KMS-11 (cell line): Measurements from ENCODE around the gene TRDN.
A peak's percentile ranks its signal among the peaks of the same experiment; 100 is the strongest.
"Not testable (repeated sequence)": the region's sequence is repeated elsewhere in the genome, so short reads cannot be mapped to it uniquely, and the experiment has no call there.

Experiments used
- H2AFZ ChIP-seq: fragments of 200-600 bp; sonication (generic); 2 replicates; pipeline ENCODE4 v1.6.1; 2016; ENCODE audit warnings: antibody characterized with exemption, mixed run types, low read depth
- H3K27ac ChIP-seq: fragments of 200-600 bp; sonication (generic); 2 replicates; pipeline ENCODE4 v1.6.1; 2016; ENCODE audit warnings: mild to moderate bottlenecking, mixed run types
- H3K27me3 ChIP-seq: fragments of 200-600 bp; sonication (generic); 2 replicates; pipeline ENCODE4 v1.6.1; 2017; ENCODE audit warnings: mild to moderate bottlenecking, low read depth, mixed run types, moderate library complexity; ENCODE audit not compliant: insufficient read depth
- H3K36me3 ChIP-seq: fragments of 200-600 bp; sonication (generic); 2 replicates; pipeline ENCODE4 v1.6.1; 2017; ENCODE audit warnings: mild to moderate bottlenecking, mixed run types; ENCODE audit not compliant: insufficient read depth
- H3K4me1 ChIP-seq: fragments of 200-600 bp; sonication (generic); 2 replicates; pipeline ENCODE4 v1.6.1; 2016; ENCODE audit warnings: mild to moderate bottlenecking, low read depth, mixed run types; ENCODE audit not compliant: poor library complexity, severe bottlenecking
- H3K4me2 ChIP-seq: fragments of 200-600 bp; sonication (generic); 2 replicates; pipeline ENCODE4 v1.7.0; 2016; ENCODE audit warnings: mild to moderate bottlenecking, mixed run types
- H3K4me3 ChIP-seq: fragments of 200-600 bp; sonication (generic); IDR thresholded peaks from 2 replicates; pipeline ENCODE4 v1.6.1; 2017; ENCODE audit warnings: low read depth, low read length, mixed read lengths; ENCODE audit not compliant: insufficient read depth
- H3K79me2 ChIP-seq: fragments of 200-600 bp; sonication (generic); 2 replicates; pipeline ENCODE4 v1.6.1; 2016; ENCODE audit warnings: low read depth, mixed run types; ENCODE audit not compliant: insufficient read depth
- H3K9ac ChIP-seq: fragments of 200-600 bp; sonication (generic); 2 replicates; pipeline ENCODE4 v1.6.1; 2016; ENCODE audit warnings: mild to moderate bottlenecking, mixed run types
- H4K20me1 ChIP-seq: fragments of 200-600 bp; sonication (generic); 2 replicates; pipeline ENCODE4 v1.6.1; 2016; ENCODE audit warnings: mild to moderate bottlenecking, mixed run types; ENCODE audit not compliant: insufficient read depth
- CTCF ChIP-seq: fragments of 200-600 bp; sonication (generic); conservative IDR thresholded peaks from 2 replicates; pipeline ENCODE4 v1.6.1; 2017; ENCODE audit warnings: low read depth, mild to moderate bottlenecking, antibody characterized with exemption, low read length, moderate library complexity, mixed read lengths

TRDN gene

GRCh38 chr6:123316733-123317323, 319.9 kb downstream of the TRDN start:
- no peak overlapping the region for H3K4me2 ChIP-seq
- H3K36me3 ChIP-seq, result no peaks in the 10 kb centered on the region
- H4K20me1 ChIP-seq, result no peaks in the 10 kb centered on the region
- H3K9ac ChIP-seq, result no peak overlapping the region
- H3K27ac ChIP-seq, result no peak overlapping the region
- H2AFZ ChIP-seq, result no peak overlapping the region
- no peaks in the 10 kb centered on the region for H3K4me1 ChIP-seq
- H3K79me2 ChIP-seq, result no peaks in the 10 kb centered on the region
- no peak overlapping the region for H3K4me3 ChIP-seq
- TF ChIP-seq CTCF, result peak; percentile 61; the same call in 1 of the 2 replicates
- no peaks in the 10 kb centered on the region for H3K27me3 ChIP-seq

- not testable (repeated sequence) for H3K4me2 ChIP-seq, H3K27me3 ChIP-seq, H3K4me3 ChIP-seq, H2AFZ ChIP-seq, H4K20me1 ChIP-seq, H3K79me2 ChIP-seq, H3K36me3 ChIP-seq, H3K27ac ChIP-seq, H3K4me1 ChIP-seq, H3K9ac ChIP-seq
Measured at GRCh38 chr6:123314459-123314858, 322.3 kb downstream of the TRDN start.

GRCh38 chr6:123309130-123309529, 327.6 kb downstream of the TRDN start:
- no peak overlapping the region for H2AFZ ChIP-seq
- no peaks in the 10 kb centered on the region for H3K79me2 ChIP-seq
- no peak overlapping the region for H3K9ac ChIP-seq
- no peak overlapping the region for H3K4me3 ChIP-seq
- H3K4me1 ChIP-seq, result no peaks in the 10 kb centered on the region
- no peaks in the 10 kb centered on the region for H3K36me3 ChIP-seq
- TF ChIP-seq CTCF, result no peak
- H3K27ac ChIP-seq, result no peak overlapping the region
- no peaks in the 10 kb centered on the region for H4K20me1 ChIP-seq
- H3K27me3 ChIP-seq, result no peaks in the 10 kb centered on the region
- H3K4me2 ChIP-seq, result no peak overlapping the region

- H3K27me3 ChIP-seq, result no peaks in the 10 kb centered on the region
- no peak overlapping the region for H3K9ac ChIP-seq
- no peaks in the 10 kb centered on the region for H3K36me3 ChIP-seq
- H3K79me2 ChIP-seq, result no peaks in the 10 kb centered on the region
- no peak for TF ChIP-seq CTCF
- no peak overlapping the region for H2AFZ ChIP-seq
- no peaks in the 10 kb centered on the region for H4K20me1 ChIP-seq
- no peaks in the 10 kb centered on the region for H3K4me1 ChIP-seq
- H3K4me2 ChIP-seq, result no peak overlapping the region
- no peak overlapping the region for H3K27ac ChIP-seq
- H3K4me3 ChIP-seq, result no peak overlapping the region
Measured at GRCh38 chr6:123306334-123306733, 330.4 kb downstream of the TRDN start.

- TF ChIP-seq CTCF, result no peak
- no peaks in the 10 kb centered on the region for H4K20me1 ChIP-seq
Measured at GRCh38 chr6:123295672-123296071, 341.1 kb downstream of the TRDN start.

More at GRCh38 chr6:123295672-123296071, 341.1 kb downstream of the TRDN start:
- Histone ChIP-seq H3K9ac (no peak overlapping the region), H3K27ac (no peak overlapping the region), H3K36me3 (no peaks in the 10 kb centered on the region), H3K79me2 (no peaks in the 10 kb centered on the region), H3K4me2 (no peak overlapping the region), H3K4me1 (no peaks in the 10 kb centered on the region), H3K27me3 (no peaks in the 10 kb centered on the region), H2AFZ (no peak overlapping the region), H3K4me3 (no peak overlapping the region)
